ENCODE measurements around the gene F3. TPM values are rescaled to one million over a fixed set of nuclear protein-coding genes. Genes with fewer than 3 reads are reported as not detected.

Gene F3
- polyA plus RNA-seq, 1 donor (not counting 4 experiments of a cell fraction or from before 2014, with no cell fraction given): 1,409 TPM

- Histone ChIP-seq H3K79me2 (ENCODE audit: control insufficient read depth, insufficient read depth, low read length) (no peaks in the 10 kb centered on the region), H3K4me1 (ENCODE audit: control insufficient read depth, extremely low read depth, insufficient read depth, low read length) (no peaks in the 10 kb centered on the region), H3K27ac (ENCODE audit: control insufficient read depth, insufficient read depth, low read length) (no peak overlapping the region), H3K36me3 (ENCODE audit: control insufficient read depth in 2 of 2, extremely low read depth in 1 of 2, insufficient read depth in 2 of 2, low read length in 2 of 2) (no peaks in the 10 kb centered on the region), H3K27me3 (ENCODE audit: control insufficient read depth, extremely low read depth, insufficient read depth, low read length) (no peaks in the 10 kb centered on the region), H2AFZ (ENCODE audit: control insufficient read depth, low read length) (no peak overlapping the region), H3K9me3 (ENCODE audit: control insufficient read depth, low read depth, low read length) (no peaks in the 10 kb centered on the region), H3K4me2 (ENCODE audit: control insufficient read depth, extremely low read depth, insufficient read depth, low read depth, low read length) (no peak overlapping the region), H3K4me3 (ENCODE audit: control insufficient read depth in 2 of 3, extremely low read depth in 1 of 3, insufficient read depth in 2 of 3, low read depth in 1 of 3, low read length in 3 of 3) (no peak overlapping the region), H3K9ac (ENCODE audit: control insufficient read depth, extremely low read depth, insufficient read depth, low read length) (no peak overlapping the region), H3K9me1 (ENCODE audit: control insufficient read depth, extremely low read depth, insufficient read depth, low read length) (no peaks in the 10 kb centered on the region), H4K20me1 (ENCODE audit: control insufficient read depth, extremely low read depth, insufficient read depth, low read length) (no peaks in the 10 kb centered on the region)
- TF ChIP-seq EZH2 (IDR thresholded peaks at IDR 0.05; ENCODE audit: low read length): no peak
- TF ChIP-seq, protein P1, sequence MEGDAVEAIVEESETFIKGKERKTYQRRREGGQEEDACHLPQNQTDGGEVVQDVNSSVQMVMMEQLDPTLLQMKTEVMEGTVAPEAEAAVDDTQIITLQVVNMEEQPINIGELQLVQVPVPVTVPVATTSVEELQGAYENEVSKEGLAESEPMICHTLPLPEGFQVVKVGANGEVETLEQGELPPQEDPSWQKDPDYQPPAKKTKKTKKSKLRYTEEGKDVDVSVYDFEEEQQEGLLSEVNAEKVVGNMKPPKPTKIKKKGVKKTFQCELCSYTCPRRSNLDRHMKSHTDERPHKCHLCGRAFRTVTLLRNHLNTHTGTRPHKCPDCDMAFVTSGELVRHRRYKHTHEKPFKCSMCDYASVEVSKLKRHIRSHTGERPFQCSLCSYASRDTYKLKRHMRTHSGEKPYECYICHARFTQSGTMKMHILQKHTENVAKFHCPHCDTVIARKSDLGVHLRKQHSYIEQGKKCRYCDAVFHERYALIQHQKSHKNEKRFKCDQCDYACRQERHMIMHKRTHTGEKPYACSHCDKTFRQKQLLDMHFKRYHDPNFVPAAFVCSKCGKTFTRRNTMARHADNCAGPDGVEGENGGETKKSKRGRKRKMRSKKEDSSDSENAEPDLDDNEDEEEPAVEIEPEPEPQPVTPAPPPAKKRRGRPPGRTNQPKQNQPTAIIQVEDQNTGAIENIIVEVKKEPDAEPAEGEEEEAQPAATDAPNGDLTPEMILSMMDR (optimal IDR thresholded peaks at IDR 0.05 in 1 of 3, IDR thresholded peaks at IDR 0.05 in 1 of 3, conservative IDR thresholded peaks at IDR 0.05 in 1 of 3; ENCODE audit: extremely low read depth in 1 of 3, insufficient read depth in 2 of 3, low read length in 3 of 3): no peak
- FAIRE-seq: no peak
- dilution Hi-C loops (cut with MboI; ENCODE audit: extremely low pct_ligation_motif_present, low sequenced_read_pairs): no loop called here
- no peak for DNase-seq (ENCODE audit: low read depth, low spot score)
Observed at GRCh38 chr1:94524531-94524930, 17.0 kb downstream of the F3 start.

DNA sequence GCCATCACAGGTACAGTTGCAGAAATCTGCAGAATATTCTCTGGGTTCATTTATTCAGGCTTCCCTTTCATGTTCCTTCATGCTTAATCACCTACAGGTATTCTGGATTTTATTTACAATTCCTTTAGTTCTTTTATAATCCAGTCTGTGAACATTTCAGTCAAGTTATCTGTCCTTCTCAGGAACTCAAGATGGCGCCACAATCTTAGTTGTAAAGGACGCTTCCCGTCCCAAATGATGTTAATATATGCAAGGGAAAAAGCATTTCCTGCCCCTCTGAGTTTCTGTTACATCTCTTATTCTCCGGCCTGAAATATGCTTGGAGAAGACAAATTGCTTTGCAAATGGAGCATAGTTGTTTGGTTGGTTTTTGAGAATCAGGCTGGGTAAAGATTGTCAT is 19.3 kb downstream of the F3 start:
- Histone ChIP-seq H3K4me3 (ENCODE audit: control insufficient read depth in 2 of 3, extremely low read depth in 1 of 3, insufficient read depth in 2 of 3, low read depth in 1 of 3, low read length in 3 of 3) (no peak overlapping the region), H3K9me3 (ENCODE audit: control insufficient read depth, low read depth, low read length) (no peaks in the 10 kb centered on the region), H3K4me2 (ENCODE audit: control insufficient read depth, extremely low read depth, insufficient read depth, low read depth, low read length) (no peak overlapping the region), H3K36me3 (ENCODE audit: control insufficient read depth in 2 of 2, extremely low read depth in 1 of 2, insufficient read depth in 2 of 2, low read length in 2 of 2) (no peaks in the 10 kb centered on the region), H4K20me1 (ENCODE audit: control insufficient read depth, extremely low read depth, insufficient read depth, low read length) (no peaks in the 10 kb centered on the region), H3K9ac (ENCODE audit: control insufficient read depth, extremely low read depth, insufficient read depth, low read length) (no peak overlapping the region), H2AFZ (ENCODE audit: control insufficient read depth, low read length) (no peak overlapping the region), H3K4me1 (ENCODE audit: control insufficient read depth, extremely low read depth, insufficient read depth, low read length) (no peaks in the 10 kb centered on the region), H3K27me3 (ENCODE audit: control insufficient read depth, extremely low read depth, insufficient read depth, low read length) (no peaks in the 10 kb centered on the region), H3K27ac (ENCODE audit: control insufficient read depth, insufficient read depth, low read length) (no peak overlapping the region), H3K79me2 (ENCODE audit: control insufficient read depth, insufficient read depth, low read length) (no peaks in the 10 kb centered on the region), H3K9me1 (ENCODE audit: control insufficient read depth, extremely low read depth, insufficient read depth, low read length) (no peaks in the 10 kb centered on the region)
- FAIRE-seq (peak; percentile 55), DNase-seq (ENCODE audit: low read depth, low spot score) (no peak)
- dilution Hi-C loops (cut with MboI; ENCODE audit: extremely low pct_ligation_motif_present, low sequenced_read_pairs): no loop called here
- TF ChIP-seq, protein P1 (optimal IDR thresholded peaks at IDR 0.05 in 1 of 3, IDR thresholded peaks at IDR 0.05 in 1 of 3, conservative IDR thresholded peaks at IDR 0.05 in 1 of 3; ENCODE audit: extremely low read depth in 1 of 3, insufficient read depth in 2 of 3, low read length in 3 of 3): peak in 2 of 3 experiments; percentile 46 to 51
- no peak for TF ChIP-seq EZH2 (IDR thresholded peaks at IDR 0.05; ENCODE audit: low read length)
